SH-SY5Y (cell line): Measurements from ENCODE around the gene ATG9A.

Source experiments
- GATA2 ChIP-seq: IDR thresholded peaks from 2 replicates; pipeline ENCODE4 v1.6.1; 2011; ENCODE audit warnings: mild to moderate bottlenecking, low read depth, low read length
- GATA3 ChIP-seq: IDR thresholded peaks from 2 replicates; pipeline ENCODE4 v1.6.1; 2011; ENCODE audit warnings: low read depth, mild to moderate bottlenecking, low read length, moderate library complexity

Gene ATG9A

DNA sequence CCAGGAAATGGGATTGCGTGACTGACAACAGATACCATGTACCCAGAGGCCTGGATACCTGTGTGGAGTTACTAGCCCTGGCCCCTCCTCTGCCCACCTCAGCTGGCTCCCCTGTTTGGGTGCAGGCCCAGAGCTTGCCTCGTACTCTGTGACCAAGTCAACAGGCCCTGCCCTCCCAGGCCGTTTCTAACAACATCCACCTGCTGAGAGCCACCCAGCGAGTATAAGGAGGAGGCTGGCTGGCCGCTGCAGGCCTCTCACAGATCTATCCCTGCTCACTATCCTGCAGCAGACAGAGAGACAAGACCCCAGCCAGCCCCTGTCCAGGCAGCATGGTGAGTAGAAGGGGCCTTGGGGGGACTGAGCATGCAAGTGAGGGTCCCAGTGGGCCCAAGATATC, 36.8 kb upstream of the ATG9A start:
- TF ChIP-seq GATA2 (no peak), GATA3 (no peak)

DNA sequence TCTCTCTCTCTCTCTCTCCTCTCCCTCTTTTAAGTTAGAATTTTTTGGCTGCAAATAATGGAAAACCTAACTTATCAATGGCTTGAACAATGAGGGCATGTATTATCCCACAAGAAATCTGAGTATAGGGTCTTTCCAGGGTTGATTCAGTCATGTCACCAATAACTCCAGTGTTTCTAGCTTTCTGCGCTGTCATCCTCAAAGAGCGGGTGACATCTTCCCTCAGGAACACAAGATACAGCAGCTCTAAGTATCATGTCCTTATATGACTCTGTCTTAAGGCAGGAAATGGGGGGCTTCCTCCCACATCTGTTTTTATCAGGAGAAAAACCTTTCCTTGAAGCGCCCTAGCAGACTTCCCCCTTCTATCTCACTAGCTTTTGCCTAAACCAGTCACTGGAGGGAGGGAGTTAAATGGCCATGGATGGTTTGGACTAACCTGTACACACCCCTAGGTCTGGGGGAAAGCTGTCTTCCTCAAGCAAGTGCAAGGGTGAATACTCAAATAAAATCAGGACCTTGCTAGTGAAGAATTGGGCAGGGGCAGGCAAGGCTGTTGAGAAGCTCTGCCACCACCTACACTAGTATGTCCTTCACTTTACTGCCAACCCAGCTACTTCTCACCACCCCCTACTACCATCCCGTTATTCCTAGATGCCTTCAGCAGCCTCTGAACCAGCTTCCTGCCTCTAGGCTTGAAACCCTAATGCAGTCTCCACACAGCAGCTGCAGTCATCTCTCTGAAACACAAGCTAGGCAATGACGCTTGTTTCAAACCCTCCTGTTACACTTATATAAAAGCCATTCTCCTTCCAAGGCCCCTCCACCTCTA, 31.8 kb upstream of the ATG9A start:
- no peak for TF ChIP-seq GATA2
- no peak for TF ChIP-seq GATA3

DNA sequence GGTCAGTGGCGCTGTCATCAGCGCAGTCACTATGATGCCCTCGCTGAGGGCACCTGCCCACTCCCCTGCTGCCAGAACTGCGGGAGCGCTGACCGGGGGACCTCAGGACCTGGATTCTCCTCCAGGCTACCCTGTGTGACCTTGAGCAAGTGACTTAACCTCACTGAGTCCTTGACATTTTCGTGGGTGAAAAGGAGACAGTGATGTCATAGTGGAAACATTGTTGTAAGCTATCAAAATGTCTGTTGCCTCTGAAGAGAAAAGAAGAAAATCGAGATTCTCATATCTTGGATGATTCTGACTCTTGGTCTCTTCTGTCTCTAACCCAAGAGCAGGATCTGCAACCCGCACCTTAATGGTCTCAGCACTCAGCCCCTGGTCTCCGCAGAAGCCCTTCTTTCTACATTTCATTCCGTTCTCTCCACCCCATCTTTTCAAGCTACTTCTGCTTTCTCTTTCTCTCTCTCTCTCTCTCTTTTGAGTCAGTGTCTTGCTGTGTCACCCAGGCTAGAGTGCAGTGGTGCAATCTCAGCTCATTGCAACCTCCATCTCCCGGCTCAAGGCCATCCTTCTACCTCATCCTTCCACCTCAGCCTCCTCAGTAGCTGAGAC, 25.3 kb upstream of the ATG9A start:
- no peak for TF ChIP-seq GATA2
- TF ChIP-seq GATA3: no peak

DNA sequence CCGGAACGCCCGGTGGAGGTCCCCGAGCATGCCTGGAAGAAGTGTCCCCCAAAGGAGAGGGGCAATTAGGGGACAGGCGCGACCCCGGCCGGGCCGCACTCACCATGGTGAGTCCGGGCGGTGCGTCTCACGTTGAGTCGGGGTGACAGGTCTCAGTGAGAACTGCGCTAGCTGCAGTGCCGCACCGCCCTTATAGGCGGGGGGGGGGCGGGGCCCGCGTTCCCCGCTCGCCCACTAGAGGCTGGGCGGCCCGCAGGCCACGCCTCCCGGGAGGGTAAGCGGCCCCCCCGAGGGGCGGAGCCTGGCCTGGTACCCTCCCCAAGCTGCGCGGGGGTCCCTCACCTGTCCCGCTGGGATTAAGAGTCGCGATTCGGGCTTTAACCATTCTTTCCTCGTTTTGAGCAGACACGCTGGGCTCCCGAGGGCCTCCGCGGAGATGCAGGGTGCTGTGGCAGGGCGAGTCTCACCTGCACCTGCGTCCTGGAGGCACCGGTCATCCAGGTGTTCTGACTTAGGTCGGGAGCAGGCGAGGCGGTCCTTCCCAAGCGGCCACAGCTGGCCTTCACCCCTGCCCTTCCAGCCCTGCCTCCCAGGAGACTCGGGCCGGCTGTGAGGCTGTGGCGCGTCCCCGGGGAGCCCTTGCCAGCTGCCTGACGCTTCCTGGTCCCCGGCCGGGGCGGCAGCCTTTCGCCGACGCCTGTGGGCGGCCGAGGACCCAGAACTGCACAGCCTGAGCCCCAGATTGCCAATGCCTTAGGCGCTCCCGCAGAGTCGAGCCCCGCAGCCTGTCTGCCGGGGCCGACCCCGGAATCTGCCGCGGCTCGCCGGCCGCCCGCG, 24.5 kb upstream of the ATG9A start, which contains the start of gene TUBA4A:
TUBA4A (minus strand) TSS at position 166 of the 837 bp plus-strand sequence; CDS start at position 106, 60 bp downstream.
- TF ChIP-seq GATA3 (no peak), GATA2 (no peak)

DNA sequence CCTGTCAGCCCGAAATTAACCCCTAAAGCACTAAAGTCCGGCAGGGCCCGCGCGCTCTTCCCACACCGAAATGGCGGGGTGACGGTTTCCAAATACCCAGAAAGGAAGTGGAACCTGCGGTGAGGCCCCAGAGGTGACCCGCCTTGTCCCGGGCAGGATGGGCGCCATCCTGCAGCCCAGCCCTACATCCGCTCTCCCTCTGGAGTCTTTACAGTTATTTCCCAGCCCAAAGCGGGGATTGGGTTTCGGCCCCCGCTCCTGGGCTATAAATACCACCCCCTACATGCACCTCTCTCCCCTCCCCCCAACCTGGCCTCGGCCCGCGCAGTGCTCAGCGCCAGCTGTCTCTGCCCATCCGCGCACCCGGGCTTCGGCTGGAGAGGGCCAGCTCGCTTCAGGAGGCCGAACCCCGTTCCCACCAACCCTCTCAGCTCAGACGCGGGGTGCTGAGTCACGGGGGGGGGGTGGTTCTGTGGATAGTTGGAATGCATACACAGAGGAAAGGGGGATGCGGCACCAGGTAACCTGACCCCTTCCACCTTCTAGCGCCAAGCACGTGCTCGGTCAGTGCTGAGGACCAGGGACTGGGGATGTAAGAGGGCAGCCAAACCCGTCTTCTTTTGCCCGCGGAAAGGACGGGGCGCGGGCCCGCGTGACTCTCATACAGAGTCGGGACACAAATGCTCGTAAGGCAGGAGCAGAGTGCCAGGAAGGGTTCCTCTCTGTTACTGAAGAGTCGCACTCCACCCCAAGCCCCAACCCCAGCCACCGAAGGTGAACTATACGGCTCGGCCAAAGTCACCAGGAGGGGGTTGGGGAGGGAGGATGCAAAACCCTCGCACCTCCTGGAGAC, 23.7 kb upstream of the ATG9A start, which contains the start of gene TUBA4B:
TUBA4B (plus strand) TSS at position 344 of the 853 bp plus-strand sequence; CDS start at position 509, 165 bp downstream.
- no peak for TF ChIP-seq GATA3
- TF ChIP-seq GATA2: no peak

DNA sequence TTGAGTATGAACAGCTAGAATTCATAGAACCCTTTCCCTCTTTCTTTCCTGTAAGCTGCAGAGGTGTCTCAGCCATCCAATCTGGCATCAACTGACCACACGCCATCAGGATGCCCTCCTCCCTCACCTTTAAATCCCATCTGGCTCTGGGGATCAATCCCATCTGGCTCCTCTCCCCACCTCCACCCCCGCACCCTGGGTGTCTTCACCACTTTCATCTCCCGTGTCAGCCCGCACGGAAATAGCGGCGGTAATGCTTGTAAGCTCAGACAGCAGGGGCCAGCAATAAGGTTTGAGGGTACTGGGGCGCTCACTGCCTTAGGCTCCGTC, 23.1 kb upstream of the ATG9A start:
- no peak for TF ChIP-seq GATA3

DNA sequence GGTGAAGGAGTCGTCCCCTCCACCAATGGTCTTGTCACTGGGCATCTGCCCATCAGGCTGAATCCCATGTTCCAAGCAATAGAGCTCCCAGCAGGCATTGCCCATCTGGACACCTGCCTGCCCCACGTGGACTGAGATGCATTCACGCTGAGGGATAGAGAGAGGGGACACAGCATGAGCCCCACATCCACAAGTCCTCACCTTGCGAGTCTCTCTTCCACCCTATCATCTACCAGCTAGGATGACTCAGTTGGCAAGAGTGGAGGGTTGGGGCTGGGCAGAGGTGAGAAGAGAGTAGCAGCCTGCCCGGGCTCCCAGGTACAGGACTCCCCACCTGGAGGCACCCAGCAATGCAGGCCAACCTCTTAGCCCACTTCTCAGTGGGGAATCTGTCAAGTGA, 22.6 kb upstream of the ATG9A start:
- TF ChIP-seq GATA2 (no peak), GATA3 (no peak)

DNA sequence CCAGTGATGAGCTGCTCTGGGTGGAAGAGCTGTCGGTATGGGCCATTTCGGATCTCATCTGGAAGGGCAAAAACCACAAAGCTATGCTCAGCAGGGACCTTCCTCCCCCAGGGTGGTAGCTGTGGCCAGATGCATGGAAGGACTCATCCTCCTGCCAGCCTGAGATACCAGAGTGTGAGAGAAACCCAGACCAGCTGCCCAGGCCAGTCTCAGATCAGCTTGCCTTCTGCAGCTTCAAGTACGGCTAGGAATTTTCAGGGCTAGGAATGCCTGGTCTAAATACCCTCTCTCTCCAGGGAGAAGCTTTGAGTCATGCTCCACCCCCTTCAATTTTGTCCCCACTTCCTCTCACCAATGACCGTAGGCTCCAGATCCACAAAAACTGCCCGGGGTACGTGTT, 22.2 kb upstream of the ATG9A start:
- no peak for TF ChIP-seq GATA2
- no peak for TF ChIP-seq GATA3

DNA sequence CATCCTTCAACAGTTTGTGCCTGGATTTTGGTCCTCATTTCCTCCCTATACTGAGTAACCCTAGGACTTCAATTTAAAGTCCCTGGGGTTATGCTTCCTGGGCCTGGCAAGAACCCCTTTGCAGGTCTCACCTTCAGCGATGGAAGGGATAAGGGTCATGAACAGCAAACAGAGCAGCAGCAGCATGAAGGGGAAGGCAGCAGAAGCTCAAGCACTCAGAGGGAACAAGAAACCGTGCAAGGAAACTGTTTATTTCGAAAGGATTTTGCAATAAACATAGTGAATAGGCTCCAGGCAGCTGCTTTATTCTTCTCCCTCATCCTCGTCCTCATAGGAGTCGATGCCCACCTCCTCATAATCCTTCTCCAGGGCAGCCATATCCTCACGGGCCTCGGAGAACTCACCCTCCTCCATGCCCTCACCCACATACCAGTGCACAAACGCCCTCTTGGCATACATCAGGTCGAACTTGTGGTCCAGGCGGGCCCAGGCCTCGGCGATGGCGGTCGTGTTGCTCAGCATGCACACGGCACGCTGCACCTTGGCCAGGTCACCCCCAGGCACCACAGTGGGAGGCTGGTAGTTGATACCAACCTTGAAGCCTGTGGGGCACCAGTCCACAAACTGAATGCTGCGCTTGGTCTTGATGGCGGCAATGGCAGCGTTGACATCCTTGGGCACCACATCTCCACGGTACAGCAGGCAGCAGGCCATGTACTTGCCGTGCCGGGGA, 20.8 kb upstream of the ATG9A start:
- TF ChIP-seq GATA3 (no peak), GATA2 (no peak)

DNA sequence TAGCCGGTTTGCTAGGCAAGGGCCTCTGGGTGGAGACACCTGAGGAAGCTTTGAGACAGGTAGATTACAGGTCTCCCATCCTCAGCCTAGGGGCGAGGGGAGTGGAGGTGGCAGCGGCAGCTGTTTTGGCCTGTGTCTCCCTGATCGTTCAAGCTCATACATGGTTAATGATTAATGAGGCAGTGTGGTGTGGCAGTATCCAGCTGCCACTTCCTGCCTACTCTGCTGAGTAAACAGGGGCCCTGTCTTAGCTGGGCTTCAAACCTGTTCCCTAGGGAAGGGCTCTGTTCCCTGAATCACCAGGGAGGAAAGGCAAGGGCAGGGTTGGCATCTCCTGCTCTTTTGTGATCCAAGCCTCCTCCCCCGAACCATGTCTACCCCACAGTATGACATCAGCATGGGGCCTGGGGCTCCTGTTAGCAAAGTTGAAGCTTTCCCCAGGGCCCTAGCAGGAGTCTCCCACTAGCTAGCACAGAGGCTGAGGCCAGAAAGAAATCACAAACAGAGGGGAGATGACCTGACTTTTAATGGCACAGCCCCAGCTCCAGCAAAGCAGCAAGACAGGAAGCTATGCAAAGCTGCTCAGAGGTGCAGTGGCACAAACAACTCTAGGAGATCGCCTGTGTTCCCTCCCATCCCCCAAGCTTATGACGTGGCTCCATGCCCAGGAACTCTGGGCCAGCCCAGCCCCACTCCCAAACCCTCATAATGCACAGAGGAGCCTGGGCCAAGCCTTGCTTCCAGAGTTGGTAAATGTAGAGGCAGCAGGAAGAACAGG, 20.0 kb upstream of the ATG9A start:
- no peak for TF ChIP-seq GATA2

DNA sequence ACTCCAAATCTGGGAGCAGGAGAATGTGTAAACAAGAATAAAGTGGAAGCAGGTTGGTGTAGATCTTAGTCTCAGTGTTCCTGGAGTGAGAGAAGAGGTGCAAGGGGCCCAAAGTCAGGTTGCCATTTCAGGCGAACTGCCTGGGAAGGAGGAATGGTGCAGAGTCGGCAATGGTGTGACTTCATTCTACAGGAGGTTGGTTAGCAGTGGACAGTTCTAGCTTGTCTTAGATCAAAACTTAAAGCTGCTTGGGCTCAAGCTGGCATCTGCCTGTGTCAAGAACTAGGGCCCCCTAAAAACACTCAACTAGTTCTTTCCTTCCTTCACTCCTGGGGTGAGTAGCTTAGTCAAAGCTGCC, 19.4 kb upstream of the ATG9A start:
- no peak for TF ChIP-seq GATA3
- TF ChIP-seq GATA2: no peak
